Activated T-cell treated with anti-CD3 and anti-CD28 coated beads, Interleukin-2, amount 50 U/mL, for 1 hour (primary cell): ENCODE results near the gene PAK5.

ENCODE experiments used
- DNase-seq: peaks from one replicate; pipeline ENCODE4 v3.0.0-alpha.2; 2020

PAK5 gene

DNA sequence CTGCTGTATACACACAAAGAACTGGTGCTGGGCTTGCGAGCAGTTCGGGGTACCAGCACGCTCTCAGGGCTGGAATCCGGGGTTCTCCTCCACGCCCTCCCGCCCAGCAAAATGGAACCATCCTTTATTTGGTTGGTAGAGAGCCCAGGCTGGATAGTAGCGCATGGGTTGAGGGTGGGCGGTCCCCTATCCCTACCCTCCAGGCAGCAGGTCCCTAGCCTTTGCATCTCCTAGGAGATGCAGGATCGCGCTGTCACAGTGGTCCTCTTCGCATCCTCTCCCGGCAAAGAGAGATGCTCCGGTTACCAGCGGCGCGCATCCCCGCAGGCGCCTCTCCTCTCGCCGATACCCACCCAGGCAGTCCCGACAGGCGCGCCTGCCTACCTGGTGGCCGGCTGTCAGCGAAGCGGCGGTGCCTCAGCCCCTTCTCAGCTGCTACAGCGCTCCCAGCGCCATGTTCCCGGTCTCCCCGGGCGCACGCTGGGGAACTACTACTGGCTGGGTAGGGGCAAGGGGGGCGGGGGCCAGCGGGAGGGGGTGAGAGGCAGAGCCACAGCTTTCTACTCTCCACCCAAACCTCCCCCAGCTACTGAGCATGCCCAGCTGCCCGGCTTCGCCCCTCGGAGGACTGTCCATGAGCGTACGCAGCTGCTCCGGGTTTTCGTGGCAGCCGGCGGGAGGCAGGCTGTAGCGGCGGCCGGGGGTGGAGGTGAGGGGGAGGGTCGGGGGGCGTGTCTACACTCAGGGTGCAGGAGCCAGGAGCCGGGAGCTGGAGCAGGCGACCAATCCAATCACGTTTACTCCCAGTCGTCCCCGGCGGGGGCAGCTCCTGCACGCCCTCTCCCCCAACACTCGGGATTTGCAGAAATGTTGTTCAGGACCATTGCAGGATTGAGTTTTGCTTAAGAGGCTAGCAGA is at the start of gene PAK5:
Gene PAK5, minus strand, starts transcription at position 699 of the 918 bp plus-strand sequence. CDS start 194,748 bp downstream, outside the sequence.
- DNase-seq, result no peak

DNA sequence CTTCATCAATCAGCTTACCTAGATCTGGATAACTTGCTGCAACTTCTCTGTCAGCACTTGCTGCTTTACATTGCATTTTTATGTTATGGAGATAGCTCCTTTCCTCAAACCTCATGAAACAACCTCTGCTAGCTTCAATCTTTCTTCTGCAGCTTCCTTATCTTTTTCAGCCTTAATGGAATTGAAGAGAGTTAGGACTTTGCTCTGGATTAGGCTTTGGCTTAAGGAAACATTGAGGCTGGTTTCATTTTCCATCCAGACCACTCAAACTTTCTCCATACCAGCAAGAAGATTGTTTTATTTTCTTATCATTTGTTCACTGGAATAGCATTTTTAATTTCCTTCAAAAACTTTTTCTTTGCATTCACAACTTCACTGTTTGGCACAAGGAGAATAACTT is 48.8 kb upstream of the PAK5 start:
- DNase-seq, result no peak

DNA sequence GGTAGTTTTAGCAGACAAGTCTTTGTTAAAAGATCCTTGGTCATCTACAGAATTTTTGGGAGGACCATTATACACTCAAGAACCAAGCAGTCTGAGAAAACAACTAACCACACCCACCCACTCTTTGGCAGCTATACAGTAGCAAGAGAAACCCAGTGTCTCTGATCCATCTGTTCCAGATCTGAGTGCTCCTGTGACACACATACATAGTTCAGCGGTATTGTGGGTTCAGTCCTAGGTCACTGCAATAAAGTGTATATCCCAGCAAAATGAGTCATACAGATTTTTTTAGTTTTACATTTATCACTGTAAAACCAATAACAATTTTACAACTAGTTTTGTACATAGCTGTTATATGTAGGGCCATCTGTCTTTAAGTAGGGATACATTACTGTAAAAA is 47.4 kb upstream of the PAK5 start:
- no peak for DNase-seq

DNA sequence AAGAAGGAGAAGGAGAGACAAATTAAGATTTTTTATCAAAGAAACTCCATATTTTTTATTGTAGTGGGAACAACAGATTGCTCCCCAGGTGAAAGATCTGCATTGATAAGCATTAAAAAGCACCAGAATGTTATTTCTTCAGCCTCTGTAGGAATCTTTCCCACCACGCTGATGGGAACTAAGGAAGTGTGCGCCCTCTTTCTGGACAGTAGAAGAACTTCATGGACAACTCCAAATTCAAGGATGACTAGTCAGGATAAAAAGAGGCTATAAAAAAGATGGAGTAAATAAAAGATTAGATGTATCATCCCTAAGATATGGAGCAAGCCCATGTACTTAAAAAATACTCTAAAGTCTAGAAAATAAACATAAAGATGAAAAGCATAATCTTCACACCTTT is 45.8 kb upstream of the PAK5 start:
- no peak for DNase-seq

DNA sequence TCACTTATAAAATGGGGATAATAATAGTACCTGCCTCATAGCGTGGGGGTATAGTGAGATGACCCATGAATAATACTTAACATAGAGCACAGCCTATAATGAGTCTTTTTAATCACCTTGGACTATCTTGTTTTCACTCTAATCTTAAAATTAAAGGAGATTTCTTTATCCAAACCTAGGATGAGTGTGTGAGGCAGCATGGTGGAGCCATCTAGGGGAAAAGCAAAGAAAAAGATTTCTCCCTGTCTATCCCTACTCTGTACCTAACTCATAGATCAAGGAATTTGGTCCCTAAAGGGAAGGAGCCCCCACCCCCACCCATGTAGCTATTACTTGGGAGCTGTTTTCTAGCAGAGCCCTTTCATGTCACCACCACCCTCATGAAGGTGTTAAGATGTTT is 45.2 kb upstream of the PAK5 start:
- no peak for DNase-seq

DNA sequence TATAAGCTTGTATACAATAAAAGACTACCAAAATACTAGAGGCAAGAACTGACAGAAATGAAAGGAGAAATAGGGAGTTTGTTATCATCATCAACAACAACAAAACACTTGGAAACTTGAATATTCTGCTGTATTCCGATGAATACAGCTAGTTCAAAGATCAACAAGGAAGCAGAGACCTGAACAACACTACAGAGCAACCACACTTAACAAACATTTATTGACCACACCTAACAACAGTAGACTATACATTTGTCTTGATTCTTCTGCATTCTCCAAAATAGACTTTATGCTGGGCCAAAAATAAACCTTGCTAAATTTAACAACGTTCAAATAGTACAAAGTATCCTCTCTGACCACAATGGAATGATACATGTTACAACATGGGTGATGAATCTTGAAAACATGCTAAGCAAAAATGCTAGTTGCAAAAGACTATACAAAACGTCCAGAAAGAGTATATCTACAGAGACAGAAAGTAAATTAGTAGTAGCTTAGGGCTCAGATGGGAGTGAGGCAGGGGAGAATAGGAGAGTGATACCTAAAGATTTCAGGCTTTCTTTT is 39.1 kb upstream of the PAK5 start:
- no peak for DNase-seq

DNA sequence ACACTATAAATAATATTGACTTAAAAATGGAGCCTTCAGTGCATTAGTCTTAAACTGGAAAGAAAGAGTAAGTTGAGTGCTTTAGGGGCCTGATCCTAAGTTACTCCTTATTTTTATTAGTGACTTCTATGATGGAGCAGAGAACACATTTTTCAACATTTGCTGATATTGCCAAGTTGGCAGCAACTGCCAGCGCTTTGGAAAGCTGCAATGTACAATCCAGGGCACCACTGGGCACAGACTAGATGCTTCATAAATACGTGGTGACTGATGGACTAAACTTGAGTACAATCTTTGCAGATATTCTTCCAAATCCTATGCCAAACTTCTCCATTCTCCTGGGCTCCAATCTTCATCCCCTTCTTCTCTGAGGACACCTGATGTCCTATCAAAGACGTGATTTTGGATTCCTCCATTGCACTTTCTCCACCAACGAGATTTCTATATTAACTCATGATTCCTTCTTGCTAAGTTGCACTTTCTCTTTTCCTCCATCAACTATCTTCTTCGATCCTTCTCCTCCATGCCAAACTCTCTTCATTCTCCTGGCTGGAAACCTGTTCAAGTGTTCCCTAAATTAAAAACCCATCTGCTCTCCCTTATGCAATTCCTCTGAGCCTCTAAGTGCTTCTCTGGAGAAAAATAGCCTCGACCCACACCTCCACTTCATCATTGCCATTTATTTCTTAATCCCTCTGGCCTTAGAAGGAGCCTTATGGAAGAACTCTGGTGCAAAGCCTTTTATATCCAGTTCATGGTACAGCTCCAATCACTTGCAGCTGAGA is 28.5 kb upstream of the PAK5 start:
- DNase-seq, result no peak

DNA sequence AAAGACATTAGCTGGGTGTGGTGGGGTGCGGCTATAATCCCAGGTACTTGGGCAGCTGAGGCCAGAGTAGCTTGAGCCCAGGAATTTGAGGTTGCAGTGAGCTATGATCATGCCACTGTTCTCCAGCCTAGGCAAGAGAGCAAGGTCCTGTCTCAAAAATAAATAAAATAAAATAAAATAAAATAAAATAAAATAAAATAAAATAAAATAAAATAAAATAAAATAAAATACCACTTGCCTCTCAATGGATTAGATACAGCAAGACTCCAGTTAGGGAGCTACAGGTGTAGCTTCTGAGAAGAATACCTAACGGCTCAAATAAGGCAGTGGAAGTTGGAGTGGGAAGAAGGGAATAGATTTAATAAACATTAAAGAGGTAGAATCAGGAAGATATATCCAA is 13.7 kb upstream of the PAK5 start:
- no peak for DNase-seq

DNA sequence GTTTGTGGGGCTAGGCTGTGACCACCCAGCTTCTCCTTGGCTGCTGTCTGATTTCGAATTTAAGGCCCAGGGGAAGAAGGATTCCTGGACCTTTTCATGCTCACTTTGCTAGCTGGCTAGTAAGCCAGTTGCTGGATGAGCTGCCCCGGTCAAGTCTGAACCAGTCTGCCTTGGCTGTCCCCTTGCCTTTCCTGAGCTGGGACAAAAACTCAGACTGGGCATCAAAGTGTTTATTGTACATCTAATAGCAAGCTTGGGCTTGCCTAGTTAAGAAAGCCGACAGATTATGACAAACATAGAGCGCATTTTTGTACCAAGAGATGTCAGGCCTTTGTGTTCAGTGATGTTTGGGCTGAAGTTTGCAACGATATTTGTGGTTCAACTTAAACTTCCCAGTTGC is 750 bp upstream of the PAK5 start:
- no peak for DNase-seq

DNA sequence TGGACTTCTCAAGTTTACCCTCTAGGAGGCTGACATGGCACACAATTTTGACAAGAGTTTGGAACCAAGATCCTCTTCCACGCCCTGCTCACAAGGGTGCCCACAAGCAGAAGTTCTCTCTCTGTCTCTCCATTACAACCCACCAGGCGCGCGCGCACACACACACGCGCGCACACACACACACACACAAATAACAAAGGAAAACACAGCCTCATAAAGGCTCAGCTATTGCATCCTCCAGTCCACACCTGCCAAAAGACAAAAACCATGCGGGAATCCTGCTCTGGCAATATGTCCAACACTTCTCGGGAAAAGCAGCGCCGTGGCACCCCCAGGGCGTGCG is 870 bp downstream of the PAK5 start:
- no peak for DNase-seq

DNA sequence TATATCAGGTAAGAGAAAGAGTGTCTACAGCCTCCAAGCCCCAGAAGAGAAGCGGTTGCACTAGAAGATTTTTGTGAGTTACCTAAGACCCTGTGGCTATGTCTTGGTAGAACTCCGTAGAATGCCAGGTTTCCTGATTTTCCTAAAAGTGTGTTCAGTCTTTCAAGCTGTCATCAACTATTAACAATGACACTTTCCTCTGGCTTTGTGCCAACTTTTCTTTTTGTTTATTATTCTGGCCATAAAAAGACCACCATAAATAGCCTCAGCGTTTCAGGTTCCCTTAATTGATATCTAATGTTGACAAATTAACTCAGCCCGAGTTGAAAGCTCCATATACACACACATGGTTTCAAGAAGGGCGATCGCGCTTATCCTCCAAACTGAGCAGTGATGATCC is 1.2 kb downstream of the PAK5 start:
- no peak for DNase-seq

DNA sequence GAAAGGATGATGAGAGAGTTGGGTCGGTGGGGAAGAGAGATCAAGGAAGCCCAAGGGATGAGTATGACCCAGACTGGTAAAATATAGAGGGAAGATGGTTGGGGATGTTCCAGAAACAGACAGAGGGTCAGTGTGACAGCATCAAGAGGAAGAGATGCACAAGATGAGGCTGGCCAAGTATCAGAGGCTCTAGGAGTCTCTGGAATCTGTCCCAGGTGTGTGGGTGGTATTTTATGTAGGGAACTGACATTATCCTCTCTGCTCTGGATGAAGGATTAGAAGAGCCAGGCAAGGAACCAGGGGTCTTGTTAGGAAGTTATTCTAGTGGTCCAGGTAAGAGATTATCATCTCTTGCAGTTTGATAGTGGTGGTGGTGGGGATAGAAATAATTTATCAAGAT is 3.6 kb downstream of the PAK5 start:
- no peak for DNase-seq

DNA sequence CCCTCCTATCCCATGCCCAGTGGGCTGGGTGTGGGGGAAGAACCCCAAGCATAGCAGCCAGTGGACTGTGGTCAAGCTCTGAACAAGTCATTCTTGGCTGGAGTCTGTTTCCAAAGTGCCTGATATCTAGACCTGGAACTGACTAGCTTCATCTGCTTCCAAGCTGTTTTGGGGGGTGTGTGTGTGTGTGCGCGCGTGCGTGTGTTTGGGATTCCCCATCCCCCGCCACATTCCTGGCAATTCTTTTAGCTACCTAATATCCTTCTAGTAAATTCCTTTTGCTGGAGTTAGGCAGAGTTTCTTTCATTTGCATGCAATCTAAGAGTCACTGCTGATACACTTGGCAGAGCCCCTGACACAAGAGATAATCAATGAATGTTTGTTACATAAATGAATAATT is 7.8 kb downstream of the PAK5 start:
- no peak for DNase-seq

DNA sequence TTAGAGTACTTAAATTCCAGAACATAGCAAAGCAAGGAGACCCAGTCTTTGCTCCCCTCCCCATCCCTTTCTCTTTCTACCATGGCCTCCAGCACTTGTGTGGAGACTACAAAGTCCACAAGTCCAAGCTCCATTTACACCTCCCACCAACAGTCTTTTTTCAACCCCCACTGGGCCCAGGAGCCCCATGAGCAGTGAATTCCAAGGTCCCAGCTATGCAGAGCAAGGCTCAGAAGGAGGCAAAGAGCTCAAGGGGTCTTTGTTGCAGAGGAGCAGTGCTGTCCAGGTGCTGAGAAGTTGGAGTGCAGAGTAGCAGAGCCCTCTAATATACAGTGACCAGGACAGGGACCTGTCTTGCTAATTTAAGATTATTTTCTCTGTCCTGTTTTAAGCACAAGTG is 9.0 kb downstream of the PAK5 start:
- no peak for DNase-seq

DNA sequence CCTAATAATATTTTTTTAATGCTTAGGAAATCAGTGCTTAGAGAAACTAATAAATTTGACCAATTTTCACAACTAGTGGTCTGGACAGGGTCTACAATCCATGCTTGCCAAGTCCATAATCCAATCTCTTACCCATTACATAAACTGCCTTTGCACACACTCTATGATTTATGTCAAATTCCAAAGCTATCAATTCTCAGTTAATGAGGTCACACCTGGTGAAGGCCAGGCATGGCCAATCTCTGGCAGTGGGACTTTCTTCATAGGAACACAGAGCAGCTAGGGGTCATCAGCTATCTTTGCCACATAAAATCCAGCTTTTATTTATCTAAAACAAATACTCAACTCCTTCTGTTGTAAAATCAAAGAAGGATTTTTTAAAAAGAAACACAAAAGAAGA is 21.2 kb downstream of the PAK5 start:
- no peak for DNase-seq

DNA sequence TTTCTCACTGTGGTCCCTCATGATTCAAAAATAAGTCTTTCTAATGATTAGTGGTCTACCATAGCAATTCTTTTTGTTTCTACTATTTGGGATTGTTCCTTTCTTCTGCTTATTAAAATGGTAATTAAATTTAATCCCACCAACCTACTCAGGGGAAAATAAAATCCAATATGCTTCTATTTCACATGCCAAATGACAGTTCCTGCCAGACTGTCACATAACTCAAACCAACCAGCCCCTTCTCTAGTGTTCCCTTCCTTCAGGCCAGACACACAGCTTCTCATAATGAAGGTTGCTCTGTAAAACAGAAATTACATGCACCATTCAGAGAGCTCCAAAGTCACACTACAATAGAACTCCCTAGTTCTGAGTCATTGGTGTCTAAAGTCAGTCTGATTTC is 23.2 kb downstream of the PAK5 start:
- no peak for DNase-seq

DNA sequence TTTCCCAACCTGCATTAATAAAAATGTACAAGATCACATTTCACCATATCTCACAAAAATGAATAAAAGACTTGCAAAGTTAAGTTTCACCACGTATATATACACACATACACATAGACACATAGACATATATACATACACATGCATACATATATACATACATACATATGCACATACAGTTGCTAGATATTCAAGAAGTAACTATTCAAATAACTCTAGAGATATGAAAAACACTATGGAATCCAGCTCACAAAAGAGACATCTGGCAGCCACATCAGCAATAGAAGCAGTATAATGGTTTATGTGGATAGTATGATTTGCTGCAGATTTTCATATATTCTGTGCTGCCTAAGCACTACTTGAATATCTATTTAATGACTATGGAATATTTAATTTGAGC is 28.1 kb downstream of the PAK5 start:
- DNase-seq, result no peak

DNA sequence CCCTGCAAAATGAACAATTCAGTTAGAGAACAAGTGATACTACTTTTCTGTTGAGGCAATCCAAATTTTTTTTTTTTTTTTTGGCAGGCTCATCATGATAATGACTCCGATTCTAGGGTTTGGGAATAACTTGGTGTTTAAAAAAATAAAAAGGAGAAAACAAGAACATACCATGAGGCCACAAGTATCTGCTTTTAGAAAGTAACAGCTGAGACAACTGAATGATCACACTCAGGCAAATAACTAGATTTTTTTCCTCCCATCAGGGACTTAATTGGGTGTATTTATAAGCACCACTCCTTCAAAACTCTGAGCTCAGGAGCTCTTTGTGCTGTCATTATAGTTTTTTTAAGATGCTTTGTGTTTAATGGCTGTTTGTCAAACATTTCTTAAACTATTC is 29.6 kb downstream of the PAK5 start:
- no peak for DNase-seq

DNA sequence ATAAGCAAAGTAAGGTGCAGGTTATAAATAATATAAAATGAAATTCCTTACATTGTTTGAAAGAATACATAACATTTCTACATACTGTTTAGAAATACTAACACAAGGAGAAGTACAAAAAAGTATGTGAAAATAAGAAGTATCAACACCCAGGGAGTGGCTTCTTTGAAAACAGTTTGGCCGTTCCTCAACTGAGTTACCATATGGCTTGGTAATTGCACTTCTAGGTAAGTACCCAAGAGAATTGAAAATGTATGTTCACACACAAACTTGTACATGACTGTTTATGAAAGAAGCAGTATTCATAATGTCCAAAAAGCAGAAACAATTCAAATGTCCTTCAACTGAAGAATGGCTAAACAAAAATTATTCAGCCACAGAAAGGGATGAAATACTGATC is 30.7 kb downstream of the PAK5 start:
- no peak for DNase-seq

DNA sequence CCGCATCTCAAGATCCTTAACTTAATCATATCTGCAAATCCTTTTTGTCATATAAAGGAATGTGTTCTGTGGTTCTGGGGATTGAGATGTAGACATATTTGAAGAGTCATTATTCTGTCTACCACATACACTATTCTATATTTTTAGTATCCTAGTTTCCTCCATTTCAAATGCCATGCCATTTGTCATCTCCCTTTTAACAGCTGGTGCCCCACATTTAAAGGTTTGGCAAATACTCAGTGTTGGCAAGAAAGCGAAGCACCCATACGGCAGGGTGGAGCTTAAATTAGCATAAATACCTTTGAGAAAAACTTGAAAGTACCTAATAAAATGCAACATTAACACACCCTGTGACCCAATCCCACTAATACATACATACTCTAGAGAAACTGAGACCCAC is 31.7 kb downstream of the PAK5 start:
- DNase-seq, result no peak

DNA sequence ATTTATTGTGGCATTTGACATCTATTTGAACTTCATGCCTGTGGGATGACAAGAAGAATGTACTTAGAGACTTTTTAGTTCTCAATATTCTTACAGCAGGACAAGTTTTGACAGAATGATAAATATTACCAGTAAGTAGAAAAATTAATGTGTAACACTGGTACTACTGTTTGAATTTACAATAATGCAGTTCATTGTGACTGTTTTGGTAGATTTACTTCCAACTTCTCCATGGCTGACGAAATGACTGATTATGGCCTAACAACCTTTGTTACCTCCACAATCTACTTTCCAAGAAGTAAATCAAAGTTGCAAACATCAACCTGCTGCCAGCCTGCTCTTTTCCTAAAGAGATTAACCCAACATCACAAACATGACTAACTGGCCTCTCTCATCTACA is 38.5 kb downstream of the PAK5 start:
- DNase-seq, result no peak

DNA sequence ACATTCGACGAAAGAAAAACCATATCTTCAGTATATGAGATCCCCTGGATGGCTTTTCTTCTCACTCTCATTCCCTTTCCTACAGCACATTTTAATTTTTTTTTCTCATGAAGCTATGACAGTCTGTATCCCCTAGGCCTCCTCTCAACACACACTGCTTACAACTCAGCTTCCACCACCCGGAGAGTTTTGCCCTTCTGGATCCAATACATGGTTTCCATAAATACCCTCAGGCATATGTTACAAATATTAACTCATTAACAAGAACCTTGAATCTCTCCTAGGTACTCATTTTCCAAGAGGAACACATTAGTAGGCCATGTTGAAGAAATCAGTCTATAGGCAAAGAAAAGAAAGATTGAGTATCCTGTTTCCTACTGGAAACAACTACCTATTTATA is 44.0 kb downstream of the PAK5 start:
- no peak for DNase-seq

DNA sequence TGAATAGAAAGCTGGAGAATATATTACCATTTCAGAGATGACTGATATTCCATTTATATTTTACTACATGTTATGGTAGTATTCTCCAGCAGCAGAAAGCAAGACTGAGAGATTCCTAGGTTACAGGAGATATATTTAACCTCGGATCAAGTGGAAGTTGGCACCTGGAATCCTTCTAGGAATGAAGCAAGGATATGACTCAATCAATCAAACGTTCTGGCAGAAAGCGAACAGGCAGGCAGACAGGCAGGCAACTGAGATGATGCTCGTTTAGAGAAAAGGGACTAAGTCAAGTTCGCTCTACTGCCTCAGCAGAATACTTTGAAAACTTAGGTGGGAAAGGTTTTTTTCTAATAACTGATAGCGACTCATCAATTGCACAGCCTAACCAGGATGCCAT is 46.2 kb downstream of the PAK5 start:
- no peak for DNase-seq

DNA sequence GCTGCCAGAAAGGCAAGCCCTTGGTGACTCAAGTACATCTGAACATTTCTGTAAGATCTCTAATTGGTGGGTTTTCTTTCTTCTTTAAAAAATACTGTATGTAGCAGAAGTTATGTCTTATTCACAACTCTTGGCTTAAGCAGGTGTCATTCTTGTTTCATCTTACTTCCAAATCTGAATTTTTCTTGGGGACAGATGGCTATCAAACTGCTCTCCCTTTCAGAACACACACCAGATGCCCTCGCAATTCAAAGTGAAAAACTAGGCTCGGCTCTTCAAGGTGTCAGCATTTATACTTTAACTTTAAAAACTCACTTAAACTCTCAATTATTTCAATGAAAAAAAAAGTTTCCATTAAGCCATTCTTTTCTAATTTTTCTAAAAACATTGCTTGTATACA is 49.7 kb downstream of the PAK5 start:
- no peak for DNase-seq
